Measurements from ENCODE around the gene CCDC184.
A peak's percentile ranks its signal among the peaks of the same experiment; 100 is the strongest.
"Not testable (repeated sequence)": the region's sequence is repeated elsewhere in the genome, so short reads cannot be mapped to it uniquely, and the experiment has no call there.

The CCDC184 gene

GRCh38 chr12:48183091-48183875, at the start of gene CCDC184:
TSS of gene CCDC184 (plus strand) at chr12:48183644. CDS start at chr12:48184123, 479 bp downstream.
- peak; percentile 52 for DNase-seq

- DNase-seq = no peak
Measured at GRCh38 chr12:48135027-48135426, 48.4 kb upstream of the CCDC184 start.

- DNase-seq = no peak
Measured at GRCh38 chr12:48142818-48143674, 40.4 kb upstream of the CCDC184 start.

GRCh38 chr12:48143898-48144297, 39.5 kb upstream of the CCDC184 start:
- no peak for DNase-seq

GRCh38 chr12:48145981-48146380, 37.5 kb upstream of the CCDC184 start:
- no peak for DNase-seq

GRCh38 chr12:48151103-48151771, 32.2 kb upstream of the CCDC184 start:
- no peak for DNase-seq

- not testable (repeated sequence) for DNase-seq
Measured at GRCh38 chr12:48155786-48156185, 27.7 kb upstream of the CCDC184 start.

- no peak for DNase-seq
Measured at GRCh38 chr12:48156652-48157017, 26.8 kb upstream of the CCDC184 start.

GRCh38 chr12:48157018-48157888, 26.2 kb upstream of the CCDC184 start, which contains the start of gene ASB8:
TSS of gene ASB8 (minus strand) at chr12:48157515. CDS start at chr12:48153496, 4,019 bp downstream.
- peak; percentile 95 for DNase-seq

- no peak for DNase-seq
Measured at GRCh38 chr12:48157889-48158370, 25.5 kb upstream of the CCDC184 start.

- DNase-seq = no peak
Measured at GRCh38 chr12:48160046-48160445, 23.4 kb upstream of the CCDC184 start.

GRCh38 chr12:48160807-48161206, 22.6 kb upstream of the CCDC184 start:
- no peak for DNase-seq

GRCh38 chr12:48163150-48163747, 20.2 kb upstream of the CCDC184 start:
- DNase-seq = no peak

- DNase-seq = no peak
Measured at GRCh38 chr12:48164451-48164850, 19.0 kb upstream of the CCDC184 start.

GRCh38 chr12:48165089-48165981, 18.1 kb upstream of the CCDC184 start:
- DNase-seq = no peak

GRCh38 chr12:48169011-48169410, 14.4 kb upstream of the CCDC184 start:
- no peak for DNase-seq

- no peak for DNase-seq
Measured at GRCh38 chr12:48175613-48176416, 7.6 kb upstream of the CCDC184 start.

- no peak for DNase-seq
Measured at GRCh38 chr12:48176417-48176751, 7.1 kb upstream of the CCDC184 start.

GRCh38 chr12:48177982-48178381, 5.5 kb upstream of the CCDC184 start:
- no peak for DNase-seq

GRCh38 chr12:48179466-48179865, 4.0 kb upstream of the CCDC184 start:
- DNase-seq = no peak
